ENCODE data around the gene SCLT1.

Gene SCLT1

DNA sequence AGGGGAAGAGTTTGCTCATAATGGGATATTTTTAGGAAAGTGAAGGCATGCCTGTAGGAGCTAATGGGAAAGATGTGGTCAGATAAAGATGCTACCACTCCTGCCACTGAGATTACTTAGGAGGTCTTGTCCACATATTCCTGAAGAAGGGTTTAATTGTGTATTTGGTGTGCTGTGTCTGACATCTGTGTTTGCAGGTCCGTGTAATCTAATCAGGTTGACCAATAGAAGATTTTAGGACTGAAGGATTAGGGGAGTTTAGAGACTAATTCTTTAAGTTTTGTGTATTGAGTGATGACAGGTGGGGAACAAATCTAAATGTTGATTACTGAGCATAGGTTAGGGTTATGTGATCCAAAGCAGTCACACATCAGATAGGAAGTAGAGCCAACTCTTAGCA, 226.6 kb downstream of the SCLT1 start:
- no peak for DNase-seq

DNA sequence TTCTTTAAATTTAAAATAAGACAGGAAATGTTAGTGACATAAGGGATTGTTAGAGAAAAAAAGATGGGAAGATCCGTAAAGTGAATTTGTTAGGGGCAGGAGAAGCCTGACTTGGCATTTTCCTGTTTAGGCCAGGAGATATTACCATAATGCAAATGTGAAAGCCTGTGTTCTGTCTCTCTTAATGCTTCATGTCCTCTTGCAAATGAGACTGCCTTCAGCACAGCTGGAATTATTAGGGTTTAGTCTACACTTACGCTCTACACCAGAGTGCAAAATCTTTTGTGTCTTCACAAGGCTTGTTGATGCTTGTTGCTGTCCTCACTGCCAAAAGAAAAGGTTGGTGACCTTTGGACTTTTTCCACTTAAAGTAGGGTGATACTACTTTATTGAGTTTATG, 227.1 kb downstream of the SCLT1 start:
- no peak for DNase-seq

DNA sequence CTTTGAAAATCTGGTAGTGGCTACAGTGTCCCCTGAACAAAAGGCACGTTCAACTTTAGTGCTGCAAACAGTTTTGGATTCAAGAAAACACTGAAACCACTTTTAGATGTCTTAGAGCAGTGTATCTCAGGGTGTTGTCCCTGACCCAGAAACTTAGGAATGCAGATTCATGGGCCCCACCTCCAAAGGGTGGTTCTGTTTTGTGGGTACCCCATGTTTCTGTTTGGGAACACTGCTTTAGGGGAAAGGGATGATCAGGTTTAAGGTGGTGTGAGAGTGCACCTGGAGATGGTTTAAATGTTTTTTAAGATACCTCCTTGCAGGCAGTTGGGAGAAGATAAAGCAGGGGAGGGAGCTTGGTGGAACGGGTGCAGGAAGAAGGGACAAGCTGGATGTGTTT, 228.2 kb downstream of the SCLT1 start:
- no peak for DNase-seq

DNA sequence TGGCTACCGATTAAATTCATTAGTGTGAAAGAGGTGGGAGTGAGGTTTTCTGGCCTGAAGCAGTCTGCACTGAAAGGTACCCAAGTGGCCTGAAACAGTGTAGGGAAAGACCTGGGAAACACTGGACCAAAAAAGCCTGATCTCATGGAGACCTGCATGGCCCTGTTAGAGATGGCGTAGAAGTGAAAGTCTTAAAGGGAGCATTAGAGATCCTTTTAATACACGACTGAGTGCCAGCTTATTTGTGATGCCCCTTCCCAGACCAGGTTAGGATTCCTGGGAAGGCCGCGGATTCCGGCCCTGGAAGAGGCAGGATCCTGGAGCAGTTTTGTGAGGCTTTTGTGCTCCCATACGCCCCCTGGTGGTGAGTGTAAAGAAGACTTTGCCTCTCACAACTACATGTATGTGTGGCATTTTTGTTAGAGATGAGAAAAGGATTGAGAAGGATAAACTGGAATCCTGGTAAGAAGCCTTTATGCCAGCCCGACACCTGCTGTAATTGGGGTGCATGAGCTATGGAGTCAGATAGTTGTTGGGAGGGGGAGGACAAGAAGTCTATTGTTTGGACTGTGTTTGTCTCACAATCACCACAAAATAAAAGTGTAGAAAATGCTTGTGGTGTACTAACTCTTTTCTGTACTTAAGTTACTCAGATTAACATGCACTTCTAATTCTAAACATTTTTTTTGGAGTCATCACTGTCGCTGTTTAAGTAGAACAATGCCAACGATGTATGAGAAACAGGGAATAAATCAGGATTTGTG, 229.8 kb downstream of the SCLT1 start:
- DNase-seq, result peak; percentile 68

DNA sequence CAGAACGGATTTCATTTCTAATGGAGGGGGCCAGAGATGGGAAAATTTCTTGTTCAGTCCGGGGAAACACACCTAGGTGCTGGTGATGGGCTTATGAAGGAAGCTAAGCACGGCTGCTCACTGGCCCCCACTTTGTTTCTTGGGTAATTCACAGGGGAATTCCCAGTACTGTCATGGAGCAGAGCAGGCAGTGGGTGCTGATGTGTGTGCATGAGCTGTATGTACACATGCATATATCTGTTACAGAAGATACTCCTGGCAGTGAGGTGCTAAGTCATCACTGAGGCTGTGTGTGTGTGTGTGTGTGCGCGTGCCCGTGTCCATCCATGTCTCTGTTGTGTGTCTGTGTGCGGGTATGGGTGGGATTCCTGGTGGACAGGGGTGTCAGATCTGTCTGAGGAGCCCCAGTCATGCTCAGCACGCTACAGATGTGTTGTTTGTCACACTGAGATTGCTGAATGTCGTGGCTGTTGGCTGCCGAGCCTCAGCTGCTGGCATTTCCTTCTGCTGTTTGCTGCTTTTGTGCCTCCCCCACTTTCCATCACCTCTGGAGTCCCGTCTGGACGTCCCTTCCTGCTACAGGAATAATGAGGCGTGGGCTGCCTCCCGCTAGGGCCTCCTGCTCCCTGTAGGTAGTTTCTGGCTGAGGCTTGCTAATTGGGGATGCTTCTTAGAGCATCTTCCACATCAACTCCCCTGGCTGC, 230.6 kb downstream of the SCLT1 start:
- peak; percentile 44 for DNase-seq

DNA sequence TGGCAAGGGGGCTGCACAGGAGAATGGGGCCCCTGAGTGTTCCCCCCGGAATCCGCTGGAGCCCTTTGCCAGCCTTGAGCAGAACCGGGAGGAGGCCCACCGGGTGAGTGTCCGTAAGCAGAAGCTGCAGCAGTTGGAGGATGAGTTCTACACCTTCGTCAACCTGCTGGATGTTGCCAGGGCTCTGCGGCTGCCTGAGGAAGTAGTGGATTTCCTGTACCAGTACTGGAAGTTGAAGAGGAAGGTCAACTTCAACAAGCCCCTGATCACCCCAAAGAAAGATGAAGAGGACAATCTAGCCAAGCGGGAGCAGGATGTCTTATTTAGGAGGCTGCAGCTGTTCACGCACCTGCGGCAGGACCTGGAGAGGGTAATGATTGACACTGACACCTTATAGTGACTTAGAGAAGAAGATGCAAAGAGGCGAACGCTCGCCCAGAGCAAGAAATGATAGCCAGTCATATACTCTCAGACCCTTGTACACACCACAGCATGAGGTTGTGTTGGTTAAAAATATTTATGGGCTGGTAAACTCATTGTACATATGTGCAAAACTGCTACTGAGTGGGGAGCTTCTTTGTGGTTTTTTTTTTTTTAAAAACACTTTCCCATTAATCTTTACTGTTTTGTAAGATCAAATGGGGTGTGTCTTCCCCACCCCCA, 231.4 kb downstream of the SCLT1 start:
- peak; percentile 17 for DNase-seq

DNA sequence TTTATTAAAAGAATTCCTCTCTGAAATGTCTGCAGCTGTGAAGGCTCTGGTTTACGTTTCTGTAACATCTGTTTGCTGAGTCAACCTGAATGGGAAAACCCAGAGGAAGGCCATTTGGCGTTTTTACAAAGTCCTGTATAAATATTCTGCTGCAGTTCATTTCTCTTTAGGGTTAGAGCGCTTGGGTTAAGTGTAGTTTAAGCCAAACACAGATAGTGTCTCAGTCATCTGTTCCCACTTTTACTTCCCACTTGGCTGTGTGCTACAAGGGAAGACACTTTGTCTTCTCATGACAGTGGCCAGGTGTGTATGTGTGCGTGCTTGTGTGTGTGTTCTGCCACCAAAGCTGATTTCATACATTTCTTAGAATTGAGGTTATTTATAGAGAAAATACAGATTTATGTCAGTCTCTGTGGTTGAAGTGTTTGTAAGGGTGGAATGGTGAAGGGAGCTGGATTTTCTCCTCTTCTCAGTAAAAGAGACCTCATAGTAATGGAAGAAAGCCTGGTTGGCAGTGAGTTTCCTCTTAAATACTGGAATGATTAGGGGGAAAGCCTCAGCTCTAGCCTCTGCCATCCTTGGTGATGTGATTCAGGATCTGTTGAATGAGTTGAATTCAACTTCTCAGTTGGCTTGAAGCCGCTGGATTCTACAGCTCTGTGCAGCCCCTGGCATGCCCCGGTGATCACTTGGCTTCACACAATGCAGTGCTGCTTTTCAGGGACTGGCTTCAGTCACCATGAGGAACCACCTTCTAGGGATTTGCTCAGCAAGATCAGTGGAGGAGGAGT, 233.3 kb downstream of the SCLT1 start:
- DNase-seq, result no peak

DNA sequence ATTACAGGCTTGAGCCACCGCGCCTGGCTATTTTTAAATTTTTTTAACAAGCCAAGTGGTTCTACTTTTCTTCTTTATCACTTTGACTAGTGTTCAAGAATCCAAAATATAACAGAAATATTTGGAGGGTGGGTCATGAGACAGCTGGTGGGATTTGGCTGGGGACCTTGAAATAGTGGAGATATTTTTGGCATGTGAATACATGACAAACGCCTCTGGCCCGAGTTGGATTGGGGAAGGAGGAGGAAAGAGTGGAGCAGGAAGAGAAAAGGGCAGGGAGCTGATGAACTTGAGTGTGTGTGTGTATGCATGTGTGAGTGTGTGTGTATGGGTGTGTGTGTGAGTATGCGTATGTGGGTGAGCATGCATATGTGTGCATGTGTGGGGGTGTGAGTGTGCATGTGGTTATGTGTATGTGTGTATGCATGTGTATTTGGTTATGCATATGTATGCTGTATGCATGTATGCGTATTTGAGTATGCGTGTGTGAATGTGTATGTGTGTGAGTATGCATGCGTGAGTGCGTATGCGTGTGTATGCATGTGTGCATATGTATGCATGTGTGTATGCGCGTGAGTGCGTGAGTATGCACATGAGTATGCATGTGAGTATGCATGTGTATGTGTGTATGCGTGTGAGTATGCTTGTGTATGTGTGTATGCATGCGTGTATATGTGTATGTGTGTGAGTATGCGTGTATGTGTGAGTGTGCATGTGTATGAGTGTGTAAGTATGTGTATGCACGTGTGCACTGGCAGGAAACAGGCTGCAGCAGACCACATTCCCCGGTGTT, 234.3 kb downstream of the SCLT1 start:
- DNase-seq, result no peak

DNA sequence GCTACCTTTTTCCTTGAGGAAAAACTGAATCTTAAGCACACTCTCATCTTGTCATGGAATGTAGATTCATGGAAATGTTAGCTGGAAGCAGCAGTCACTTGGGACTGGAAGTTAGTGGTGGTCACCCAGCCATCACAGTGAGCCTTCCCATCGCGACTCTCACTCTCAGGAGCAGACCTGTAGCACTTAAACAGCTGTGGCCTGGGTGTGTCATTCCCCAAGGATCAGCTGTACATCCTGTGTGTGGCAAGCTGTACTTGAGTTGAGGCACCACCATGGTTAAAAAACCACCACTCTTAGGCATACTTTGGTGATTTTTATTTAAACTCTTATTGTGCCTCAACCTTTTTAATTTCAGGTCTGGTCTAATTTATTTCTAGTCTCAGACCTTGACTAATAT, 237.1 kb downstream of the SCLT1 start:
- no peak for DNase-seq

DNA sequence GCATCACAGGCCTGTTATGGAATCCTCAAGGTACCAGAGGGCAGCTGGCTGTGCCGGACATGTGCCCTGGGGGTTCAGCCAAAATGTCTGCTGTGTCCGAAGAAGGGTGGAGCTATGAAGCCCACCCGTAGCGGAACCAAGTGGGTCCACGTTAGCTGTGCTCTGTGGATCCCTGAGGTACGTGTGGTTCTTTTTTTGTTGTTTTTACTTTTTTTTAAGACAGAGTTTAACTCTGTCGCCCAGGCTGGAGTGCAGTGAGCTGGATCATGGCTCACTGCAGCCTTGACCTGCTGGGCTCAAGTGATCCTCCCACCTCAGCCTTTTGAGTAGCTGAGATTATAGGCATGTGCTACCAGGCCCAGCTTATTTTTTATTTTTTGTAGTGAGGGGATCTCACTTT, 237.7 kb downstream of the SCLT1 start:
- no peak for DNase-seq

DNA sequence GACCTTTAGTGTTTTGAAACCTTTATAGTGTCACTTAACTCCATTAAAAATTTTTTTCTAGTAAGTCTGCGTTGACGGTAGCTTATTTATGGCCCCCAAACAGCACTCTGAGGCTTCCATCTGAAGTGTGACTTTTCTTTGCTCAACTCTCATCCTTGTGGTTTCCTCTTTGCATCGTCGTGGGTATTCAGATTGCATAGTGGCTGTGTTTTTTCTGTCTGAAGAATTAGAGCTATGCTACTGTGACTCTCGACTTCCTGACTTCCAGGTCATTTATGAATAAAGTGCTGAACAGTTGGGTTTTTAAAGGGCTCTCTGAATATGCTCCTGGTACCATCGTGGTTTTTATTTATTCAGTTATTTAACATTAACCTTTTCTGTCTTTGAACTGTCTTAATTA, 238.9 kb downstream of the SCLT1 start:
- peak; percentile 54 for DNase-seq

DNA sequence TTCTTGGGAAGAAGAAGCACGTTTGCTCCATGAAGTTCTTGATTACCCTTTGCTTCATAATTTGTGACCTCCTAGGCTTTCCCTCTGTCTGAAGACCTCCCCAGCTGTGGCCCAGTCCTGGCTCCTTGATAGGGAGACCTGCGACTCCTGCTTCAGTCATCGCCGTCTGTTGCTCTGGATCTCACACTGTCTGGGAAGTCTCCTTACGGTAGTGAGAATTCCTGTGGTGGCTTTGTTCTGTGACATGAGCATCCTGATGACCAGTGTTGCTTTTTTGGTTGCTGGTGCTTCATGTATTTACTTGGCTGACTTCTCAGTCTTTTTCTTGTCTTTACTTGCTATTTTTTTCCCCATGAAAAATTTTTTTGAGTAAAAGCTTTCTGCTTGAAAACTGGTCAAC, 239.6 kb downstream of the SCLT1 start:
- DNase-seq, result no peak

DNA sequence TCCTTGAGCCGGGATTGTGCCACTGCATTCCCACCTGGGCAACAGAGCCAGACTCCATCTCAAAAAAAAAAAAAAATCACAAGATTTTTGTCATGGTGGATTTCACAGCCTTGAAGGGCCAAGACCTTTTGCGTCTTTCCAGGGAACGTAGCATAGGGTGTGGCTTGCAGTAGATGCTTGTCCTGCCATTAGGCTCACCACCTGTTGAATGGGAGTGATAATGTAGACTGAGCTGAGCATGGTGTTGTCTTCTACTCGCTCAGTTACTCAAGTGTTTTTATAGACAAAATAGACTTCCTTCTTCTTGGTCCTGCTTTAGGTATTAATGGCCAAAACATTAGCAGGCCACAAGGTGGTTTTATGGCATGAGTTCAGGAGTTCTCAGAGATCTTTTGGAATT, 243.1 kb downstream of the SCLT1 start:
- no peak for DNase-seq

DNA sequence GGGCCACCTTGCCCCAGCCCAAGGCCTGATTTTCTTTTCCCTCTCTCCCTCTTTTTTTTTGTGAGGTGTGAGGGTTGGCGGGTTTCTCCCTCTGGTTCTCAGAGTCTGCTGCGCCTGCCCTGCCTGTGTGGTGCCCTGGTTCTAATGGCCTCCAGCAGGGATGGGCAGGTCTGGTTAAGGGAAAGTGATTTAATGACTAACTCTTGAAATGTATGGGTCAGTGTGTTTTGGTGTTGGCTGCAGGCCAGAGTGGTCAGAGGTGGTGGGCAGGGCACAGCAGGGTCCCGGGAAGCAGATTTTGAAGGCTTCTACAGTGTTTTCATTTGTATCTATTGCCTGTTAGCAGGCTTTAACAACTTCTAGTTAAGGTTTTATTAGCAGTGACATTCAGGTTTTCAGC, 244.9 kb downstream of the SCLT1 start:
- no peak for DNase-seq

DNA sequence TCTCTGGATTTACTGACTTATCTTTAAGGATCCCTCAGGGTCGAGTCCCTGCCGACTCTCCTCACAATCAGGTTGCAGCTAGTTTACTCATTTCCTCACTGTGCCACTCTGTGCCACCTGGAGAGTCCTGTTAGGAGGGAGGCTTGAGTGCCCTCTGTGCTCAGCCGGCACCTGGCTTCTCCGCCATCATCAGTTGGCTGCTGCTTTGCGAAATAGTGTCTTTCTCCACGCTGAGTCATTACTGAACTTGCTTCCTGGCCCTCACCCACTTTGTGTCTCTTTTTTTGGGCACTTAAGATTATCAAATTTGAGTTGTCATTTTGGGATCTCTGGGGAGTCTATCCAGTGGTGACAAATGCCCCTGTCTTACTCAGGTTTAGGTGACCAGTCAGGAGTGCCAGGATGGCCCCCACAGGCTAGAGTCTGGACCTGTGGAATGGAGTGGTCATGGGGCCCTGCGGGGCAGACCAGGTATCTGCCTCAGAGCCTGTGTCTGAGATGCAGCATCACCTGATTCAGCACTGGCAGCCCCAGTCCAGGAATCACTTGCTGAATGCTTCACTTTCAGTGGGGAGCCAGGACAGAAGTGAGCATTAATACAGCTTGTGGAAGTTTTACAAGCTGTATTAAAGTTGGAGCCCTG, 246.1 kb downstream of the SCLT1 start:
- DNase-seq, result no peak

DNA sequence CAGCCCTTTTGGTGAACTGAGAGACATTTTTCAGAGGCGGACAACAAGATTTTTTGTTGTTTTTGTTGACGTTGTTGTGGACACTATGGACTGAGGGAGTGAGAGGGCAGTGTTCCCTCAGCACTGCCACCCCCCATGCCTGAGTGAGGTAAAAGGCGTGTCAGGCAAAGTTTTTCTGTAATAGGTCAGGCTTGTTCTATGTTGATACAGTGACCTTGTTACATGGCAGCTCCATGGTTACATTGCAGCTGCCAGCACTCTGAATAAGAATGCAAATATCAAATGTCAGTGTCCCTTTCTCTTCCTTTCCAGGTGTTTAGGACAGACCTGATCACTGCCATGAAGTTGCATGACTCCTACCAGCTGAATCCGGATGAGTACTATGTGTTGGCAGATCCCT, 247.3 kb downstream of the SCLT1 start:
- no peak for DNase-seq

DNA sequence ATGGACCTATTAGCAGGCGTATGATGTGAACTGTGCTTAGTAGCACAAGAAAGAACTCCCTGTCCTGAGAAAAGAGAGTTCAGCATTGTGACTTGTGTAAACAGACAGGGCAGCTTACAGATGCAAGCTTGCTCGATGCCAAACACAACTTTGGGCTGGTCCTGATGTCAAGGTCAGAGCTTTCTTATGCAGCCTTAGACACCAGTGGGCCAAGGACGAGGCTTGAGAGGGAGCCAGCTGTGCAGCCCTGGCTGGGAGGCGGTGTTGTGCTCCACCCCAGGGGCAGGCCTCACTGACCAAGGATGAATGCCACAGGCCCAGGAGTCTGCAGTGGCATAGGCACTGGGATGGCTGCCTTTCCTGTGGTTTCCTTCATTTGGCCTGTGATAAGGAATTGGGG, 248.4 kb downstream of the SCLT1 start:
- no peak for DNase-seq

DNA sequence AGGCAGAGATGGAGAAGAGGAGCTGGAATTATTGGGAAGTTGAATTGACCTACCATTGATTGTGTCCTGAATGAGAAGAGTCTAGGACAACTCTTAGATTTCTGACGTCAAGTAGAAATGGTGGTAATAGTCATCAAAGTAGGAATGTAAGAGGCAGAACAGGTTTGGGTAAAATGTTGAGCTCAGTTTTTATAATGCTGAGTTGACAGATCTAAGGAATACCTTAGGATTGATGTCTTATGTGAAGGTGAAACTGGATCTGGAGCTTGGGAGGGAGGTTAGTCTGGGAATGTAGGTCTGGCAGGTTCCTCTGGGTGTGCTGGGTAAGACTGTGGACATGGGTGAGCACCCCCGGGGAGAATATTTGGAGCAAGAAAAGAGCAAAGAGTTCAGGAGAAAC, 251.9 kb downstream of the SCLT1 start:
- DNase-seq, result no peak

DNA sequence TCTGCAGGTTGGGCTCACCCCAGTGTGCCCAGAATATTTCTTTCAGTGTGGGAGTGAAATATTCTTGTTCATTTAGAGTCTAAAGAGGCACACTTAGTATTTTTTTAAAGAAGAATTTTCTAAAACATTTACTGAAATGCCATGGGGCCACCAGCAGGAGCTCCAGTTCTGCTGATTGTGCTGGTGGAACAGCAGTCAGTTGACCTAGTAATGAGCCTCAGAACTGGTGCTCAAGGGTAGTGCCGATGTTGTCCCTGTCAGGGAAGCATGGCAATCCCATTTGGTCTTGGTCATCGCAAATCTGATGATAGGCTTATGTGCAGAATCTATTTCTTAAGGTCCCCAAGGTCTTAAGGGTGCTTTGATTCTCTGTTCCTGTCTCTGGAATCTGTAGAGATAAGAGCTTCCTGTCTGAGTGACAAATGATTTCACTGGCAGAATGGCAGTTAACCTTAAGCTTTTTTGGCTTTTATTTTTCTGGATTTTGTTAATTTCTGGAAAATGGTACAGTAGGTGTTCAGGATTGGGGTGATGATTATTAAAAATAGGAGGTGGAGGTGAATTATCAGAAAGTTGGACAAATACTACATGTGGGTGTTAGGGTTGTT, 252.5 kb downstream of the SCLT1 start:
- DNase-seq, result no peak

DNA sequence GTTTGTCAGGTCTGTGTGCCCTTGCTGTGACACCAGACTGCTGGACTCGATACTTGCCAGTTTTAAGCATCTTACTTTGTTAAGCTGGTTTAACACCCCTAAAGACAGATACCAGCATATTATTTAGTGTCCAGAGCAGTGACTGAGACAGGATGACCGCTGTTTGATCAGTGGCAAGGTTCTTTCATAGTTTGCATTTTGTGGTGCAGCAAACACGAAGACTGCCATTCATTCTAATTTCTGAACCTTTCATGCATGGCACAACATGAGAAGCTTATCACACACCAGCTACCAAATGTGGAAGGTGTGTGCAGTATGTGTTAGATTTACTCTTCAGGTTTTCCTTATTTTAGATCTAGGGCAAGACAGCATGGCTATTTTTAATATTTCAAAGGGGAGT, 255.7 kb downstream of the SCLT1 start:
- no peak for DNase-seq

DNA sequence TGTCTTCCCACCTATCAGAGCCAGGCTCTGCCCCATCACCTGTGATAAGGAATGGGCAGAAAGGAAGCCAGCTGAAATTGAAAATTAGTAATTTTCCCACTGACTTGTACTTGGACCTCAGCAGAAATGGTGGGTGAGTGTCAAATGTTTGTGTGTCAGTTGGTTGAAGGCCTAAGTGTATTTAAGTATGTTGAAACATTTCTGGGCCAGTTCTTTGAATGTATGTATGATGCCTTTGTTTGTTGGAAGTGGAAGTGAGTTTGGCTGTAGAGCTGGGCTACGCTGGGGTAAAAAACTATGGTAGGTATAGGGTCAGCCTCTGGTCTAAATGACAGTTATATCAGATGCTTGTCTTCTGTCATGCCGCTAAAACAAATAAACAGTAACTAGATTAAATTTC, 256.1 kb downstream of the SCLT1 start:
- no peak for DNase-seq

Data from CD4-positive, alpha-beta T cell treated with Interleukin-10 for 1 hour (primary cell).